Measurements from ENCODE around the gene MPC2.
"Not testable (repeated sequence)": the region's sequence is repeated elsewhere in the genome, so short reads cannot be mapped to it uniquely, and the experiment has no call there.

MPC2 gene

GRCh38 chr1:167909691-167910180 is 27.1 kb downstream of the MPC2 start:
- DNase-seq (ENCODE audit: low read depth in 3 of 3, low spot score in 1 of 3), result no peak

GRCh38 chr1:167905671-167906070 is 31.2 kb downstream of the MPC2 start:
- DNase-seq (ENCODE audit: low read depth in 3 of 3, low spot score in 1 of 3), result no peak

GRCh38 chr1:167905182-167905581 is 31.7 kb downstream of the MPC2 start:
- no peak for DNase-seq (ENCODE audit: low read depth in 3 of 3, low spot score in 1 of 3)

GRCh38 chr1:167904652-167905130 is 32.2 kb downstream of the MPC2 start:
- DNase-seq (ENCODE audit: low read depth in 3 of 3, low spot score in 1 of 3), result no peak

GRCh38 chr1:167900907-167901306 is 36.0 kb downstream of the MPC2 start:
- DNase-seq (ENCODE audit: low read depth in 3 of 3, low spot score in 1 of 3), result no peak

GRCh38 chr1:167899253-167899681 is 37.6 kb downstream of the MPC2 start:
- DNase-seq (ENCODE audit: low read depth in 3 of 3, low spot score in 1 of 3), result no peak

GRCh38 chr1:167898578-167899222 is 38.2 kb downstream of the MPC2 start:
- DNase-seq (ENCODE audit: low read depth in 3 of 3, low spot score in 1 of 3), result no peak

GRCh38 chr1:167893798-167894197 is 43.1 kb downstream of the MPC2 start:
- DNase-seq (ENCODE audit: low read depth in 3 of 3, low spot score in 1 of 3), result no peak

GRCh38 chr1:167890400-167890799 is 46.5 kb downstream of the MPC2 start:
- DNase-seq (ENCODE audit: low read depth in 3 of 3, low spot score in 1 of 3), result no peak

- DNase-seq (ENCODE audit: low read depth in 3 of 3, low spot score in 1 of 3), result not testable (repeated sequence)
Observed at GRCh38 chr1:167887187-167887586, 49.7 kb downstream of the MPC2 start.

- no peak for DNase-seq (ENCODE audit: low read depth in 3 of 3, low spot score in 1 of 3)
Observed at GRCh38 chr1:167882376-167882775, 54.5 kb downstream of the MPC2 start.

GRCh38 chr1:167881786-167882185 is 55.1 kb downstream of the MPC2 start:
- DNase-seq (ENCODE audit: low read depth in 3 of 3, low spot score in 1 of 3), result no peak

- DNase-seq (ENCODE audit: low read depth in 3 of 3, low spot score in 1 of 3), result no peak
Observed at GRCh38 chr1:167881069-167881468, 55.8 kb downstream of the MPC2 start.

GRCh38 chr1:167880580-167881021 is 56.3 kb downstream of the MPC2 start:
- no peak for DNase-seq (ENCODE audit: low read depth in 3 of 3, low spot score in 1 of 3)

- DNase-seq (ENCODE audit: low read depth in 3 of 3, low spot score in 1 of 3), result no peak
Observed at GRCh38 chr1:167879508-167879907, 57.4 kb downstream of the MPC2 start.

GRCh38 chr1:167878372-167879160 is 58.3 kb downstream of the MPC2 start:
- DNase-seq (ENCODE audit: low read depth in 3 of 3, low spot score in 1 of 3), result no peak

- DNase-seq (ENCODE audit: low read depth in 3 of 3, low spot score in 1 of 3), result no peak
Observed at GRCh38 chr1:167876597-167877175, 60.2 kb downstream of the MPC2 start.

GRCh38 chr1:167871331-167871730 is 65.5 kb downstream of the MPC2 start:
- no peak for DNase-seq (ENCODE audit: low read depth in 3 of 3, low spot score in 1 of 3)

GRCh38 chr1:167869157-167870001 is 67.5 kb downstream of the MPC2 start:
- not testable (repeated sequence) for DNase-seq (ENCODE audit: low read depth in 3 of 3, low spot score in 1 of 3)

- not testable (repeated sequence) for DNase-seq (ENCODE audit: low read depth in 3 of 3, low spot score in 1 of 3)
Observed at GRCh38 chr1:167866739-167867414, 70.0 kb downstream of the MPC2 start.
